Breast epithelium (tissue), 4 donors: Measurements from ENCODE around the gene PLA2G3. TPM values are rescaled to one million over a fixed set of nuclear protein-coding genes. Genes with fewer than 3 reads are reported as not detected.
A peak's percentile ranks its signal among the peaks of the same experiment; 100 is the strongest.

Experiments
- DNase-seq, 2 donors: peaks; one replicate each; pipeline ENCODE4 v3.0.0-alpha.2; 2019; ENCODE audit warnings: low spot score in 2 of 2
- H3K27ac ChIP-seq, 2 donors: fragments of 200-600 bp; sonication (generic) in 1 of 2; one replicate each; pipeline ENCODE4 v1.5.1; 2016 to 2019; ENCODE audit warnings: mild to moderate bottlenecking in 1 of 2
- H3K27me3 ChIP-seq, 2 donors: fragments of 200-600 bp; sonication (generic) in 1 of 2; one replicate each; pipeline versions ENCODE4 v1.5.1 to v1.6.0; 2017 to 2019; ENCODE audit warnings: control low read depth in 1 of 2, mild to moderate bottlenecking in 1 of 2
- H3K36me3 ChIP-seq: fragments of 200-600 bp; one replicate; pipeline ENCODE4 v1.5.1; 2019
- H3K4me1 ChIP-seq, 2 donors: fragments of 200-600 bp; sonication (generic); one replicate each; pipeline ENCODE4 v1.5.1; 2016 to 2019; ENCODE audit warnings: control low read depth in 1 of 2
- H3K4me3 ChIP-seq, 3 donors: fragments of 200-600 bp; sonication (generic); 1 replicate in 2 of 3; 2 replicates in 1 of 3; pipeline ENCODE4 v1.5.1; 2016 to 2019; ENCODE audit warnings: mild to moderate bottlenecking in 3 of 3, moderate library complexity in 2 of 3
- H3K9me3 ChIP-seq, 2 donors: fragments of 200-600 bp; sonication (generic) in 1 of 2; one replicate each; pipeline ENCODE4 v1.5.1; 2016 to 2019; ENCODE audit warnings: control low read depth in 1 of 2
- POLR2A ChIP-seq: fragments of 450-650 bp; IDR thresholded peaks from one replicate; pipeline ENCODE4 v1.6.1; 2016; ENCODE audit warnings: antibody characterized with exemption, mild to moderate bottlenecking, moderate library complexity
- POLR2AphosphoS5 ChIP-seq, 3 donors: sonication (generic); formaldehyde crosslinking; IDR thresholded peaks; one replicate each; pipeline ENCODE4 v1.6.1; 2017; ENCODE audit warnings: antibody characterized with exemption in 3 of 3
- intact Hi-C: fragments of 100-400 bp; cut with DNase I; formaldehyde crosslinking; loops from one replicate; pipeline ENCODE4 v1.15.1; 2023; ENCODE audit warnings: low total_unique reads
- total RNA-seq, 3 donors: library from RNA; depleted of rRNA; stranded (reverse); fragments of >200 nt; gene quantifications; one replicate each; pipeline ENCODE4 v1.1.0, GENCODE V29; 2016
- TF ChIP-seq, protein P1 (sequence below), 3 donors: fragments of 450-650 bp; IDR thresholded peaks; one replicate each; pipeline ENCODE4 v1.5.1; 2016 to 2017; ENCODE audit warnings: antibody characterized with exemption in 3 of 3, mild to moderate bottlenecking in 3 of 3, moderate library complexity in 3 of 3

Gene PLA2G3
- total RNA-seq, 3 donors from 2014 or later, result not detected

DNA sequence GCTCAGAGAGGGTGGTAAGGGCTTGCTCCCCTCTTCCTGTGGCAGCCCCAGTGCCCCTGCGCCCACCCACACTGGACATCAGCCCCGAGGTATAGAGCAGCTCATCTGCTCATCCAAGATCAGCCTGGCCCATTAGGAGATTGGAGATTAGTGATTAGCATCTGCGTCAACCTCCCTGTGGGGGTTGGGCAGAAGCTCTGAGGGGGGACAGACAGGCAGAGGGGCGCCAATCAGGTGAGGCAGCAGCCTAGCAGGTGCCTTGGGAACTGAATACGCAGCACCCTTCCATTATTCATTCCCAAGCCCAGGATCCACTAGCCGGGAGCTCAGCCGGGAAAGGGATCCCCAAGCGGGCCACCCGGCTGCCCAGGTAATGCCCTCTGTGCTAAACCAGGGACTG, 48.1 kb downstream of the PLA2G3 start:
- Histone ChIP-seq H3K9me3 (no peaks in the 10 kb centered on the region), H3K27me3 (no peaks in the 10 kb centered on the region), H3K4me1 (no peaks in the 10 kb centered on the region), H3K4me3 (no peak overlapping the region), H3K27ac (peak overlapping the region in 1 of 2 donors; percentile 97), H3K36me3 (peaks cover 10% of the 10 kb centered on the region)
- no peak for TF ChIP-seq POLR2A
- TF ChIP-seq POLR2AphosphoS5 (IDR thresholded peaks at IDR 0.05), result no peak
- TF ChIP-seq, protein P1, sequence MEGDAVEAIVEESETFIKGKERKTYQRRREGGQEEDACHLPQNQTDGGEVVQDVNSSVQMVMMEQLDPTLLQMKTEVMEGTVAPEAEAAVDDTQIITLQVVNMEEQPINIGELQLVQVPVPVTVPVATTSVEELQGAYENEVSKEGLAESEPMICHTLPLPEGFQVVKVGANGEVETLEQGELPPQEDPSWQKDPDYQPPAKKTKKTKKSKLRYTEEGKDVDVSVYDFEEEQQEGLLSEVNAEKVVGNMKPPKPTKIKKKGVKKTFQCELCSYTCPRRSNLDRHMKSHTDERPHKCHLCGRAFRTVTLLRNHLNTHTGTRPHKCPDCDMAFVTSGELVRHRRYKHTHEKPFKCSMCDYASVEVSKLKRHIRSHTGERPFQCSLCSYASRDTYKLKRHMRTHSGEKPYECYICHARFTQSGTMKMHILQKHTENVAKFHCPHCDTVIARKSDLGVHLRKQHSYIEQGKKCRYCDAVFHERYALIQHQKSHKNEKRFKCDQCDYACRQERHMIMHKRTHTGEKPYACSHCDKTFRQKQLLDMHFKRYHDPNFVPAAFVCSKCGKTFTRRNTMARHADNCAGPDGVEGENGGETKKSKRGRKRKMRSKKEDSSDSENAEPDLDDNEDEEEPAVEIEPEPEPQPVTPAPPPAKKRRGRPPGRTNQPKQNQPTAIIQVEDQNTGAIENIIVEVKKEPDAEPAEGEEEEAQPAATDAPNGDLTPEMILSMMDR (IDR thresholded peaks at IDR 0.05), result no peak
- intact Hi-C loops, result no loop called here
- DNase-seq, result no peak

DNA sequence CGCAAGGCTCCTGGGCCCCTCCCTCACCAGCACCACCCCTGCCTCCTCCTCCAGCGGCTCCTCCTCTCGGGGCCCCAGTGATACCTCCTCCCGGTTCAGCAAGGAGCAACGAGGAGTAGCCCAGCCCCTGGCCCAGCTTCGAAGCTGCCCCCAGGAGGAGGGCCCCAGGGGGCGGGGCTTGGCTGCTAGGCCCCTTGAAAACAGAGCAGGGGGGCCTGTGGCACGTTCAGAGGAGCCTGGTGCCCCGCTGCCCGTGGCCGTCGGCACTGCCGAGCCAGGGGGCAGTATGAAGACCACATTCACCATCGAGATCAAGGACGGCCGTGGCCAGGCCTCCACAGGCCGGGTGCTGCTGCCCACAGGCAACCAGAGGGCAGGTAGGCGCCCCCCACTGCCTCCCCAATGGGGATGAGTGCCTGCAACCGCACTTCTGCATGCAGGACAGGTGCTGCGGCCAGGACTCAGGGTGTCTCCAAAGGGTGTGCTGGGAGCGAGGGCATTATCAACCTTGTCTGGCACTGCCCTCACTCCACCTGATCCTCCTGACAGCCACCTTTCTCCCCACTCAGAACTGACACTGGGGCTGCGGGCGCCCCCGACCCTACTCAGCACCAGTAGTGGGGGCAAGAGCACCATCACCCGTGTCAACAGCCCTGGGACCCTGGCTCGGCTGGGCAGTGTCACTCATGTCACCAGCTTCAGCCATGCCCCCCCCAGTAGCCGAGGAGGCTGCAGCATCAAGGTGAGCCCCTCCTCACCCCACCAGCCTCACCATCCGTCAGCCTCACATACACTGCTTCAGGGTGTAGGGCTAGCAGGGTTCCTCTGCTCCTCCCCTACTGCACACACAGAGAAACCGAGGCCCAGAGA, 49.0 kb downstream of the PLA2G3 start:
- intact Hi-C loops, result no loop called here
- Histone ChIP-seq H3K36me3 (peaks cover 10% of the 10 kb centered on the region), H3K27me3 (no peaks in the 10 kb centered on the region), H3K27ac (peak overlapping the region in 1 of 2 donors; percentile 97), H3K9me3 (no peaks in the 10 kb centered on the region), H3K4me3 (no peak overlapping the region), H3K4me1 (no peaks in the 10 kb centered on the region)
- DNase-seq, result no peak
- TF ChIP-seq POLR2A (no peak), POLR2AphosphoS5 (IDR thresholded peaks at IDR 0.05) (no peak)
- TF ChIP-seq, protein P1 (IDR thresholded peaks at IDR 0.05), result no peak

DNA sequence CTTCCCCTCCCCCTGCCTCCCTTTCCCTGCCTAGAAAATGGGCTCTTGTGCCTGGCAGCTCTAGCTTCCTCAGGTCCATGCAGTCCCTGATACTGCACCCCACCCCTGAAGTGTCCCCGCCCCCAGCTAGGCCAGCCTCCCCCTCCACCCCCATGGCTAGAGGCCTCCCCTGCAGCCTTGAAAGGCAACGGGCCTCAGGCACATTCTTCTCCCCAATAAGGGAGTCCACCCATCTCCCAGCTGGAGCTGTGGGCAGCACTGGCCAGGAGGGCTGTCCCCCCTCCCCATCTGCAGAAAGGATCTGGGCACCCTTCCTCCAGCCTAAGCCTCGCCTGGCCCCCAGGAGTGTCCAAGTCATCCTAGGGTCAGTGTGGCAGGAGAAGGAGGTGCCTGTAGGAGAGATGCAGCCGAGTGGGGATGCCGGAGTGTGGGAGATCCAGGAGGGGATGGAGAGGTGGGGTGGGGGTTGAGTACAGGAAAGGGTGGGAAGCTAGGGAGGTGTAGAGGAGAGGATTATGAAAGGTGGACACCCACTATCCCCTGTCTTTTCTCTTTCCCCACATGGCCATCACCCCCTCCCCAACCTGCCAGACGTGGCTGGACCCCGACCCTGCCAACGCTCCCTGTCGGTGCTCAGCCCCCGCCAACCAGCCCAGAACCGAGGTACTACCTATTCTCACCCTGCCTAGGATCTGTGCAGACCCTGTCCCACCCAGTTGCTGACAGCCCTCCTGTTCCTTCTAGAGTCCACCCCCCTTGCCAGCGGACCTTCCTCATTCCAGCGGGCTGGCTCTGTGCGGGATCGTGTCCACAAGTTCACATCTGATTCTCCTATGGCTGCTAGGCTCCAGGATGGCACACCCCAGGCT, 49.9 kb downstream of the PLA2G3 start:
- intact Hi-C loops, result no loop called here
- Histone ChIP-seq H3K9me3 (no peaks in the 10 kb centered on the region), H3K4me3 (no peak overlapping the region), H3K4me1 (peaks cover 0 to 6% of the 10 kb centered on the region in 2 donors), H3K27me3 (no peaks in the 10 kb centered on the region), H3K36me3 (peaks cover 7% of the 10 kb centered on the region), H3K27ac (peak overlapping the region in 1 of 2 donors; percentile 97)
- TF ChIP-seq POLR2AphosphoS5 (IDR thresholded peaks at IDR 0.05) (no peak), POLR2A (no peak)
- TF ChIP-seq, protein P1 (IDR thresholded peaks at IDR 0.05), result no peak
- no peak for DNase-seq

DNA sequence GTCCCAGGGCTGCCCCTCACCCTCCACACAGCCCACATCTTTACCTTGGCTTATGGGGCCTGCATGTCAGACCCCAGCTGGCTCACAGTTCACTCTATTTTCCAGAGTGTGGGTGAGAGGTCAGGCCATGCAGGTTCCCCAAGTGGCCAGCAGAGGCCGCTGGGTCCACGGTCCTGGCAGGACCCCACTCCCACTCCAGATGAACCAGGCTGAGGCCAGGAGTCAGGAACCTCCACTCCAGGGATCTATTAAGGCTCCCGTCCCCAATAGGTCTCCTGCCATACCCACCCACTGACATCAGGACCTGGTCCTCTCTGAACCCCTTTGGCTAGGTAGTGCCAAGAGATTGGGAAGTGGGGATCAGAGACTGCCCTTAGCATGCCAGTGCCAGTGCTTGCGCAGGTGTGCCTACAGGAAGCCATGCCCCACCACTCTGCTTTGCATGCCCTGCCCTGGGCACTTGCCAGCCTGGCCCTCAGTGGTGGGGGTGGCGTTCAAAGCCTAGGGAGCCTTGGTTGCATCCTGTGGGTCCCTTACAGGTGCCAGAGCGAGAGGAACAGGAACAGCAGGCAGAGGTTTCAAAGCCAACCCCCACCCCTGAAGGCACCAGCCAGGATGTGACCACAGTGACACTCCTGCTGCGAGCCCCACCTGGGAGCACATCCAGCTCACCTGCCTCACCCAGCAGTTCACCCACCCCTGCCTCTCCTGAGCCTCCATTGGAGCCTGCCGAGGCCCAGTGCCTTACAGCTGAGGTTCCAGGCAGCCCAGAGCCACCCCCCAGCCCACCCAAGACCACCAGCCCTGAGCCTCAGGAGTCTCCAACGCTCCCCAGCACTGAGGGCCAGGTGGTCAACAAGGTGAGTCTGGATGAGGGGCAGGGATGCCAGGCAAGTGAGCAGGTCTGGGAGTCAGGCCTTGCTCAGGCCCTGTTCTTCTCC, 50.9 kb downstream of the PLA2G3 start:
- Histone ChIP-seq H3K36me3 (peaks cover 4% of the 10 kb centered on the region), H3K9me3 (no peaks in the 10 kb centered on the region), H3K4me3 (no peak overlapping the region), H3K27ac (peak overlapping the region; percentile 27 to 97), H3K27me3 (no peaks in the 10 kb centered on the region), H3K4me1 (peaks cover 0 to 6% of the 10 kb centered on the region in 2 donors)
- TF ChIP-seq, protein P1 (IDR thresholded peaks at IDR 0.05), result peak; percentile 18 to 69 (median 61)
- TF ChIP-seq POLR2AphosphoS5 (IDR thresholded peaks at IDR 0.05), result no peak
- no peak for DNase-seq
- intact Hi-C loops, result no loop called here
